GM18508 (cell line): Measurements from ENCODE around the gene BCAR1.
A peak's percentile ranks its signal among the peaks of the same experiment; 100 is the strongest.
"Not testable (repeated sequence)": the region's sequence is repeated elsewhere in the genome, so short reads cannot be mapped to it uniquely, and the experiment has no call there.

Experiments
- ATAC-seq: cut with Tn5 transposase; IDR thresholded peaks from one replicate; pipeline ENCODE4 v1.9.1; 2021; ENCODE audit warnings: moderate number of reproducible peaks; ENCODE audit not compliant: insufficient read depth, unreplicated experiment

BCAR1 gene

GRCh38 chr16:75227361-75228142, 23.9 kb downstream of the BCAR1 start:
- ATAC-seq, result no peak

DNA sequence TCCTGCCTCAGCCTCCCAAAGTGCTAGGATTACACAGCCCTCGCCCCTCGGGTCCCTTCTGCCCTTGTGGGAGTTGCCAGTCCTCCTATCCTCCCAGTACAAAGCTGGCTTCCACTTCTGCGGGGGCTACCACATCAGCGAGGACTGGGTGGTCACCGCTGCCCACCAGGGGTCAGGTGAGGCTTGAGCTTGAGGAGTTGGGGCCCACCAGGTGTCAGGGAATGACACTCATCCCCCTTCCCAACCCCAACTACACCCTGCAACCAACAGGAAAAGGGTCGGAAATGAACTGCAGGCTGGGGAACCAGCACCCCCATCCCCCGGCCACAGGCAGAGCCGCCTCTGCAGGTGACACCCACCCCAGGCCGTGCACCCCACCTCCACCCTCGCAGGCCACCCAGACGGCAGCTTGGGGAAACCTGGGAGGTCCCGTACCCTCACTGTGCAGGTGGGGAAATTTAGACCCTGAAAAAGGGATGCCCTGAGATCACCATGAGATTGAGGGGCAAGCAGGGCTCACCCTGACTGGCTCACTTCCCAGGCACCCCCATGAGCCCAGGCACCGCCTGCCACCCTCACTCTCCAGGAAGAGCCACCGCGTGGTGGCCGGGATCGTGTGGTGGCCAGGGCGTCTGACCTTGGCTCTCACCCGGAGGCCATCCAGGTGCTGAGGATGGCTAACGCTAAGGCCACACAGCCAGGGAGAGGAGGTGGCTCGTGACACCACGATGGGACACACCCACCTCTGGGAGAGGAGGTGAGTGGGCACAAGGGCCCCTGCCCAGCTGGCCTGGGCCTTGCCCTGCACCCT, 24.7 kb downstream of the BCAR1 start:
- no peak for ATAC-seq

- ATAC-seq, result no peak
Measured at GRCh38 chr16:75225678-75226515, 25.5 kb downstream of the BCAR1 start.

DNA sequence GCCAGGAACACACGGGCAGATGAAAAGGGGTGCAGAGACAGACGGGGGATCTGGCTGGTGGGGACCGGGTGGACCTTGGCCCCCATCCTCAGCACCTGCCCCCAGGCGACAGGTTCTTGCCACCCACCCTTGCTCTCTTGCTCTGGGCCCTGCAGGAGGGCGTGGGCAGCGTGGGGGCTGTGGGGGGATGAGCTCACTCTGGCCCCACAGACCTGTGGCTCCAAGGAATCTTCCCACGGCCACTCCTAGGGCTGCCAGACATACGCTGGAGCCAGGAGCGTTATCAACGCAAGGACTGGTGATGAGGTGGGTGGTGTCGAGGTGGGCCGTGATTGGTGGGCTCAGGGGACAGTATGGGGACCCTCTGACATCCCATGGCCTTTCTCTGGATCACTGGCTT, 26.3 kb downstream of the BCAR1 start:
- no peak for ATAC-seq

DNA sequence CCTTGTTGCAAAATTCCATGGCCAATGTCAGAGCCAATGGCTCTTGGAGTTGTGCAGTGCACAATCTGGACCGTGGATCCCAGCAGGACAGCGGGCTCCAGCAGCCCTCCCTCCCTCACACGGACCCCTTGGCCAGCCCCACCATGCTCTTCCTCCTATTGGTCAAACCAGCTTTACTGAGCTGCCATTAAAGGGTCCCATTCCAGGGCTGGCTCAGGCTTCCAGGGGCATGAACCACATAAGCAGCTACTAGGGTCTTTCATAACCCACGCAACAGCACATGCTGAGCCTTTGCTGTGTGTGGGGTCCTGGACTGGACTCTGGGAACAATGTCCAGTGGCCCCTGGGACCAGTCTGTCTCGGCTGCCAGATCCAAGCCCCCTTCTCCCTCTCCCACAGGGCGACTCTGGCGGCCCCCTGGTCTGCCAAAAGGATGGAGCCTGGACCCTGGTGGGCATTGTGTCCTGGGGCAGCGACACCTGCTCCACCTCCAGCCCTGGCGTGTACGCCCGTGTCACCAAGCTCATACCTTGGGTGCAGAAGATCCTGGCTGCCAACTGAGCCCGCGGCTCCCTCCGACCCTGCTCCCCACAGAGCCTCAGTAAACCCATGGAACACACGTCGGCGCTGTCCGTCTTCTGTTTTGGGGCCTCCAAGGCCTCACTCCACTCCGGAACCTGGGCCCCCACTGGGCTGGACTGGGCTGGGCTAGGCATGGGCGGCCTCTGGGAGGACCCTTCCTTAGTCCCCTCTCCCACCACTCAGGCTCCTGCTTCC, 26.9 kb downstream of the BCAR1 start:
- no peak for ATAC-seq

GRCh38 chr16:75223129-75223528, 28.3 kb downstream of the BCAR1 start:
- ATAC-seq, result not testable (repeated sequence)

DNA sequence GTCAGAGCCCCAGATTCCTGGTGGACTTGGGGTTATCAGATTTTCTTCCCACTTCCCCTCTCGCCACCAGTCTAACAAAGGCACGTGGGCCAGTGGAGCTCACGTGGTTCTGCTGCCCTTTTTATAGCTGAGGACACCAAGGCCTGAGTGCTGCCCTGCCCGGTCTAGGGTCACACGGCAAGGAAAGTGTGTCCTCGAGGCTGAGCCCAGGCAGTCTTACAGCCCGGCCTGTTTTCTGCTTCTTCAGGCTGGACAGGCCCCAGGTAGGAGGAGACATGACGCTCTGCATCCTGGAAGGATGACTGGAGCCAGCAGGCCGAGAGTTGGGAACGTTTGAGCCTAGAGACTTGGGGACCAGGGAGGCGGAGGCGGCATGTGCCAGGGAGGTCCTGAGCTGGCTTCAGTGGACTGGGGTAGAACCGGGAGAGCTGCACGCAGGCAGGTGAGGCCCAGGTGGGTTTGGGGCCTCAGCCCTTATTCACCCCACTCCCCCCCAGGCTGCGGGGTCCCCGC, 29.1 kb downstream of the BCAR1 start:
- ATAC-seq, result no peak

DNA sequence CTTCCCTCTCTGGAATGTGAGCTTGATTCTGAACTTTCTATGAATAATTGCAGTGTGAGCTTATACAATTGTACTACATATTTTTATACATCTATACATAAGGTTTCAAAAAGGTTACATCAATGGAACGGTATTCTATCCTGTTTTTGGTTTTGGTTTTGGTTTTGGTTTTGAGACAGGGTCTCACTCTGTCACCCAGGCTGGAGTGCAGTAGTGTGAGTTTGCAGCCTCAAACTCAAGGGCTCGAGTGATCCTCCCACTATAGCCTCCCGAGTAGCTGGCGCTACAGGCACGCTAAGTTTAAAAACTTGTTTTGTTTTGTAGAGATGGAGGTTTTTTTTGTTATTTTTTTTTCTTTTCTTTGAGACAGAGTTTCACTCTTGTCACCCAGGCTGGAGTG, 31.6 kb downstream of the BCAR1 start:
- ATAC-seq, result no peak

GRCh38 chr16:75219088-75219487, 32.3 kb downstream of the BCAR1 start:
- ATAC-seq, result no peak

DNA sequence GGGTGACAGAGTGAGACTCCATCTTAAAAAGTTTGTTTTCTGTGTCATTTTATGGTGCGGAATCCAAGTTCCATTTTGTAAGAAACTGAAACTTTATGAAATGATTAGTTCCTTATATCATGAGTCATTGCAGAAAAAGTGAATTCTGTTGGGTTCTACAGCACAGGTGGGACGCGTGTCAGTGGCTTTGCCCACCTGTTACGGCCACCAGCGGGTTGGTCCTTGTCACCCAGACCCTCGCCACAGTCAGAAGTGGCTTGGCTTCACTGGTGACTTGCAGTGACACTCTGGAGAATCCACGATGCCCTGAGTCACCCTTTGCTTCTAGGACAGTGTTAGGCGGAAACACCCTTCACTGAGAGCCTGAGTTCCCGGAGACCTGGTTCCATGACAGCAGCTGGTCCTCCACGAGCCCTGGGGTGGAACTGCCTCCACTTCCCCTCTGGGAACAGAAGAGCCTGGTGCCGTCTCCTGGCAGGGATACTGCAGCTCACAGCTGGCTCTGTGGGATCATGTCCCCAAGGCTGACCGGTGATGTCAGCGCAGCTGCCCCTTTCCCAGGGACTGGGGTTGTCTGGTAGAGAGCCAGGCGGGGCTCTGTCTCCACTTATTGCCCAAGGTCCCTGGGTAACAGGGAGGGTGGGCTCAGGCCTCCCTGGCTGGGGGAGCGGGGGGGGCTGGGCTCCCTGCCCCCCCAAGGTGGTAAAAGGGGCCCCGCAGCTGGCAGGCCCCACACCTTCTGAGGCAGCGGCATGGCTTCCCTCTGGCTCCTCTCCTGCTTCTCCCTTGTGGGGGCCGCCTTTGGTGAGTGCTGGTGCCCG, 33.0 kb downstream of the BCAR1 start, which contains the start of gene CTRB1:
TSS of gene CTRB1 (plus strand) at position 733 of the 821 bp plus-strand sequence. CDS start at position 753, 20 bp downstream.
- ATAC-seq, result peak; percentile 68

- ATAC-seq, result no peak
Measured at GRCh38 chr16:75217389-75217851, 34.0 kb downstream of the BCAR1 start.

DNA sequence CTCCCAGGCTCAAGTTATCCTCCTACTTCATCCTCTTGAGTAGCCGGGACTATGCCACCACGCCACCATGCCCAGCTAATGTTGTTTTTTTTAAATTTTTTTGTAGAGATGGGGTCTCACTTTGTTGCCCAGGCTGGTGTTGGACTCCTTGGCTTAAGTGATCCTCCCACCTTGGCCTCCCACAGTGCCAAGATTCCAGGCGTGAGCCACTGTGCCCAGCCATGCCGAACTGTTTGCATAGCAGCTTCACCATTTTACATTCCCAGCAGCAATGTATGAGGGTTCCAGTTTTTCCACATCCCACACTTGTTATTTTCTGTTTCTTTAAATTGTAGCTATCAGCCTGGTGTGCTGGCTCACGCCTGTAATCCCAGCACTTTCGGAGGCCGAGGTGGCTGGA, 34.8 kb downstream of the BCAR1 start:
- ATAC-seq, result no peak

GRCh38 chr16:75216127-75216526, 35.3 kb downstream of the BCAR1 start:
- no peak for ATAC-seq

GRCh38 chr16:75211286-75211685, 40.1 kb downstream of the BCAR1 start:
- not testable (repeated sequence) for ATAC-seq

GRCh38 chr16:75209944-75210343, 41.5 kb downstream of the BCAR1 start:
- ATAC-seq, result no peak

DNA sequence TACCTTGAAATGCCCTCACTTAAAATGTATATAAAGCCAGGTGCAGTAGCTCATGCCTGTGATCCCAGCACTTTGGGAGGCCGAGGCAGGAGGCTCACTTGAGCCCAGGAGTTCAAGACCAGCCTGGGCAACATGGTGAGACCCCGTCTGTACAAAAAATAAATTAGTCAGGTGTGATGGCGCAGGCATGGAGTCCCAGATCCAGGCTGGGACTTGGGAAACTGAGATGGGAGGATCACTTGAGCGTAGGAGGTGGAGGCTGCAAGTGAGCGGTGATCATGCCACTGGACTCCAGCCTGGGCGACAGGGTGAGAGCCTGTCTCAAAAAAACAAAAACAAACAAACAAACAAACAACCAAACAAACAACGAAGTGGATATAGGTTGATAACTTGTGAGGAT, 41.9 kb downstream of the BCAR1 start:
- ATAC-seq, result not testable (repeated sequence)

DNA sequence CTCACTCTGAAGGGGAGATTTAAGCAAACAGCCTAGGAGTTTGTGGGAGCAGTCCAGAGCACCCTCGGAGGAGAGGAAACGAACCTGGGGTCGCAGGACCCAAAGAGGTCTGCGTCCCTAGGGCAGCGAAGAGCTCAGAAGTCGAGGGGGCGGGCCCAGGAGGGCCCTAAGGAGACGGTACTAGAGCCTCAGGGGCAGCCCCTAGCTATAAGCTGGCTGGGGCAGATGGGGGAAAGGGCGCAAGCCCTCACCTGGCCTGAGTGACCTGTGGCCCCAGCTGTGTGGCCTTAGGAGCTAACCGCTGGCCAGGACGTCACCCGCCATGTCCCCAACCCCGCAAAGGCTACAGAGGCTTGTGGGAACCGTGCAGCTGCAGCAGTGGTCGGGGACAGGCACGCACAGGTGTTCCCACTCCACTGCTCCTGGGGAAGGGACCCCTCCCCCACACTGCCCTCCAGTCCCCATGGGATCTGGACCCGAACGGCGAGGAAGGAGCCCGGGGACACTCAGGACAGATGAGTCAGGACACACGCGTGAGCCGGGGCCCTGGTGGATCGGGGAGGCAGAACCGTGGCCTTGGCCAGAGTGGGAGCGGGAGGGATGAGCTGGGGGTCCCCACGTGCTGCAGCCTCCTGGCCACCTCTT, 42.4 kb downstream of the BCAR1 start:
- no peak for ATAC-seq

GRCh38 chr16:75208242-75208825, 43.1 kb downstream of the BCAR1 start:
- ATAC-seq, result no peak
